ENCODE results near the gene OR10S1.
"Not testable (repeated sequence)": the region's sequence is repeated elsewhere in the genome, so short reads cannot be mapped to it uniquely, and the experiment has no call there.

Gene OR10S1, protein sequence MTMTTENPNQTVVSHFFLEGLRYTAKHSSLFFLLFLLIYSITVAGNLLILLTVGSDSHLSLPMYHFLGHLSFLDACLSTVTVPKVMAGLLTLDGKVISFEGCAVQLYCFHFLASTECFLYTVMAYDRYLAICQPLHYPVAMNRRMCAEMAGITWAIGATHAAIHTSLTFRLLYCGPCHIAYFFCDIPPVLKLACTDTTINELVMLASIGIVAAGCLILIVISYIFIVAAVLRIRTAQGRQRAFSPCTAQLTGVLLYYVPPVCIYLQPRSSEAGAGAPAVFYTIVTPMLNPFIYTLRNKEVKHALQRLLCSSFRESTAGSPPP

DNA sequence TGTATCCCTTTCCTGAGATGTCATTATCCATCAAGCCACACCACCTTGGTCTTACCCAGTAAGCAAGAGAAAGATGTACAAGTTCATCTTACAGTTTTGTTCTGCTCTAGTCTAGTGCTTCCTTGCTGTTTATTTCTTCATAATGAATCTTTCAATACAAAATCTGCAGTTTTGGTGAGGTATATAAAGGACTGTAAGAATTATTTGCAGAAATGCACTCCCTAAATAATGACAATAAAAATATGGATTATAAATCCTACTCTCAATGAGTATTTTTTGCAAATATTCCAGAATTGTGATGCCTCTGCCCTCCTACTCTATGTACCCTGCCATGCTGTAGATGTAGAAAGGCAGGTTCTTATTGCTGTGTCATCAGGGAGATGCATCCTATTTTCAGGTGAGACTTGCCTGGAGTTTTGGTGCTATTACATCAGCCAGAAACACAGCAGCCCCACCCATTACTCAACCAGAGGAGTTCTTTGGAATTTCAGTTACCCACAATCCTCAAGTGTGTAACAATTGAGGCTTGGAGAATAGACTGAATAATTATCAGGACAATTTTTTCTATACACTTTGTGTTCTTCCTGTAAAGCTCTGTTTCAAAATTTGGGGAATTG is at the start of gene OR10S1:
OR10S1 (minus strand) TSS at position 51 of the 617 bp plus-strand sequence. CDS start 117 bp downstream, outside the sequence.
- no peak for DNase-seq

DNA sequence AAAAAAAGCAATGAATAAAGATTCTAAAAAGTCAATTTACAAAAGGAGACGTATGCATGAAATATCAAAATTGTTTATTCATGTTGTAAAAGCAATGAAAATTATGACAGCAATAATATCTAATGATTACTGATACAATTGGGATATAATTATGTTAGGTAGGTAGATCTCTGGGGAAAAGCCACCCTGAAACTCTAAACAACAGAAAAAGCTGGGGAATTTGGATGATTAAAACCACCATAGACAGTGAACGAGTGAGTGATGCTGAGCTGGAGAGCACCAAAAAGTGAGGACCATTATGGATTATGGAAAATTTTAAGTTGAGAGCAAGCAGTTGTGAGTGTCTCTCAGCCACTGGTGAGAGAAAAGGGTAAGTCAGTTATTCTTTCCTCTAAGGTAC is 48.9 kb upstream of the OR10S1 start, which contains the start of gene OR10G8:
OR10G8 (plus strand) TSS at position 301 of the 400 bp plus-strand sequence. CDS start 2,825 bp downstream, outside the sequence.
- no peak for DNase-seq

DNA sequence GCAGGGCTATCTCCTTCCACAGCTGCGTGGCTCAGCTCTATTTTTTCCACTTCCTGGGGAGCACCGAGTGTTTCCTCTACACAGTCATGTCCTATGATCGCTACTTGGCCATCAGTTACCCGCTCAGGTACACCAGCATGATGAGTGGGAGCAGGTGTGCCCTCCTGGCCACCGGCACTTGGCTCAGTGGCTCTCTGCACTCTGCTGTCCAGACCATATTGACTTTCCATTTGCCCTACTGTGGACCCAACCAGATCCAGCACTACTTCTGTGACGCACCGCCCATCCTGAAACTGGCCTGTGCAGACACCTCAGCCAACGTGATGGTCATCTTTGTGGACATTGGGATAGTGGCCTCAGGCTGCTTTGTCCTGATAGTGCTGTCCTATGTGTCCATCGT is 38.3 kb upstream of the OR10S1 start:
- not testable (repeated sequence) for DNase-seq

DNA sequence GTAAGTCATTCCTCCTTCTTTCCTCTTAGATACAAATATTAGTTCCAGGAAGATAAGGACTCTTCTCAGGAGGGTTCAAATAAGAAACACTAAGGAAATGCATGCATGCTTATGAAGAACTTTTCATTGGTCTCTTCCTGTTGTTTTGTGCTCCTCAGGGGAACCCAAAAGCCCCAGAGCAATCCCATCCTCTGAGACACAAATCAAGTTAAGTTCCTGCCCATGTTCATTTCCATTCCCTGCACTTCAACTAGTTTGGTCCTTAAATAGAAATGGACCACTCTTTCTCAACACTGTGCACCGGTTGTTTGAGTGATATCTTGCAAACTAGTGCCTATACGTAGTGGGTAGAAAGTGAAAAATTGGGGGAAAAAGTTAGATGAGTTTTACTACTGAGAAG is 35.1 kb upstream of the OR10S1 start, which contains the start of gene OR10G4:
OR10G4 (plus strand) TSS at position 301 of the 400 bp plus-strand sequence. CDS start 2,578 bp downstream, outside the sequence.
- DNase-seq, result no peak

DNA sequence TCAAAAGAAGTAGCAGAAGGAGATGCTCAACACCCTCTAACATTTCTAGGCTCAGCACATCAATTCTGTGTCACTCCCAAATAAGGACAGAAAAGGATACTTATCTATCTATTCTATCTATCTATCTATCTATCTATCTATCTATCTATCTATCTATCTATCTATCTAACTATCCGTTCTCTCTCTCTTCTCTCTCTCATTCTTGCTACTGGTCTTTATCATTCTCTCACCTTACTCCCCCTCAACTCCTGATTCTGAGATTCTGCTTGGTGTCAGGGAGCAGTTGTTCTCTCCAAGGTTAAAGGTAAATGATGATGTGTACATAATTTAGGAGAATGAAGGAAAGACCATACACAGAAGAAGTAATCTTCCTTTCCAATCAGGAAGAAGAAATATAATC is 17.5 kb upstream of the OR10S1 start, which contains the start of gene OR10G6:
OR10G6 (minus strand) TSS at position 43 of the 400 bp plus-strand sequence; CDS start at position 43, 0 bp downstream.
- DNase-seq, result no peak

DNA sequence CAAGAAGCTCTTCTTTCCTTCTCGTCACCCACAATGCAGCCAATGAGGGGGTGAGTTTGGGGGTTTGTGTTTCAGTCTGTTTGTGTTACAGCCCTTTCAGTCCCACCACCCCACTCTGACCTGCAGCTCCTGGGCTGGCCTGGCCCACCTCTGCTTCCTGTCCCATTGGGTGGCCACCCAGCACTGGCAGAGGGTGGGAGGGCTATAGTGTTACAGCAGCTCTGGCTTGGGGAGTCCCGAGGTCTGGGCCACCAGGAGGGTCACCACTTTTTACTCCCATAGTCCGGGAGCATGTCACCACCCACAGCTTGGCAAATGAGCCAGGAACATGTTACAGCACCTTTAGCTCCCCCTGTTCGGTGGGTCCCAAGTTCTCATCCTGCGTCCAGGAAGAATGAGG is 1.7 kb upstream of the OR10S1 start:
- no peak for DNase-seq

DNA sequence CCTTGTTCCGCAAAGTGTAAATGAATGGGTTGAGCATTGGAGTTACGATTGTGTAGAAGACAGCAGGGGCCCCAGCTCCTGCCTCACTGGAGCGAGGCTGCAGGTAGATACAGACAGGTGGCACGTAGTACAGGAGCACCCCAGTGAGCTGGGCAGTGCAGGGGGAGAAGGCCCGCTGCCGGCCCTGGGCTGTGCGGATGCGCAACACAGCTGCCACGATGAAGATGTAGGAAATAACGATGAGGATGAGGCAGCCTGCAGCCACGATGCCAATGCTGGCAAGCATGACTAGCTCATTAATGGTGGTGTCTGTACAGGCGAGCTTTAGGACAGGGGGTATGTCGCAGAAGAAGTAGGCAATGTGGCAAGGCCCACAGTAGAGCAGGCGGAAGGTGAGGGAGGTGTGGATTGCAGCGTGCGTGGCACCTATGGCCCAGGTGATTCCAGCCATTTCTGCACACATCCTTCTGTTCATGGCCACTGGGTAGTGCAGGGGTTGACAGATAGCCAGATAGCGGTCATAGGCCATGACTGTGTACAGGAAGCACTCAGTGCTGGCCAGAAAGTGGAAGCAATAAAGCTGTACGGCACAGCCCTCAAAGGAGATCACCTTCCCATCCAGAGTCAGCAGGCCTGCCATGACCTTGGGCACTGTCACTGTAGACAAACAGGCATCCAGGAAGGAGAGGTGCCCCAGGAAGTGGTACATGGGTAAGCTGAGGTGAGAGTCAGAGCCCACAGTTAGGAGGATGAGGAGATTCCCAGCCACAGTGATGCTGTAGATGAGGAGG is 616 bp downstream of the OR10S1 start:
- no peak for DNase-seq

DNA sequence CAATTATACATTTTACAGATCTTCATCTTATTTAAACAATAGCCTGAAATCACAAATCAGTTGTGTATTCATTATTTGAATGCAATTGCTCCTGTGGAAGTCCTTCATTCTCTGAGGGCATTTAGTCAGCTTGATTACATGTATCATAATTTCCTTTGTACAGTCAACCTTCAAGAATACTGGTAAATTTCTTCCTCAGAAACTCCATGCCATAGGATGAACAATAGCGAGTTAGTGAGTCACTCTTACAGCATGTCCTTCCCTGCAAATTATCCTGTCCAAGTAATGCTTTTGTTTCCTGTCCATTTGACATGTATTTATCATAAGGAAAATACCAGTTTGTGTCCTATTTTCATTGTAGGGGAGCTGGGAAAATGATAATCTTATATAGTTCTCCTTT is 3.8 kb downstream of the OR10S1 start:
- DNase-seq, result no peak

DNA sequence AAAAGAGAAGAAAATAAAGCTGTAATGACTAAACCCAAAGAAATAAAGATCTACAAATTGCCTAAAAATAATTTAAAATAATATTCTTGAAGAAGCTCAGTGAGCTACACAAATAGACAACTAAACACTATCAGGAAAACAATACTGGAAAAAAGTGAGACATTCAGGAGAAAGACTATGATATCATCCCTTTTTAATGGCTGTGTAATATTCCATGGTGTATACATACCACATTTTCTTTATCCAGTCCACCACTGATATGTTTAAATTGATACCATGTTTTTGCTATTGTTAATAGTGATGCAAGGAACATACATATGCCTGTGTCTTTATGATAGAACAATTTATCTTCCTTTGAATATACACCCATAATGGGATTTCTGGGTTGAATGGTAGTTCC is 20.8 kb downstream of the OR10S1 start:
- no peak for DNase-seq

DNA sequence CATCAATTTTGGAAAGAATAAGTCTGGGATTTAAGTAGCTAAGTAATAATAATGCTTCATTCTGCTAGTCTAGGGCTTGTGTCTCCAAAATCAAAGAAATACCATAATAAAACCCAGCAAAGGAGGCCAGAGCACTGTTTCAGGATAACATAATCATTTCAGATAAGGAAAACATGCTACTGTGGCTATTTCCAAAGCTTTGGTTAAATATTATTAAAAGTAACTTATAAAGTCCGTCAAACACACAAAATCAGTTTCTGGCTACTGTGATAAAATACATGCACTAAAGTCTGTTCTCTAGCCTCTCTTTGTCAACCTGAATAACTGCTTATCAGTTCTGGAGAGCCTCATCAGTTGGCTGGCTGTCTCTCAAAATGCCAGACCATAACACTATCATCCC is 32.4 kb downstream of the OR10S1 start:
- no peak for DNase-seq

DNA sequence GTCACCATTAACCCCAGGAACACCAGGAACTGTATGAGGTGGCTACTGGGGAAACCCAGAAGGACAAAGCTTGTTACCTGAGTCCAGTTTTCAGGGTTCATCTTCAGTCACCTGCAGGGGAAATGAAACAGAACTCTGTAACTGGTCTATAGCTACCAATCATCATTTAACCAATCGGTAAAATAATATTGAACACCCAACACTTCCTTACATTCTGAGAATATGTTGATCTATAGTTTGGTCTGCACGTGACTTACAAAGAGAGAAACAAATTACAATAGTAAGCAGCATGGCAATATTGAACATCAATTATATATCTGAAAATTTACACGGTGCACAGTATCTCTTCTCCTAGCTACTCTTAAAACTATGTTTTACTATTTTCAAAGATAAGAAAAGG is 33.8 kb downstream of the OR10S1 start, which contains the start of gene OR6T1:
OR6T1 (minus strand) TSS at position 101 of the 400 bp plus-strand sequence; CDS start at position 101, 0 bp downstream.
- DNase-seq, result no peak

DNA sequence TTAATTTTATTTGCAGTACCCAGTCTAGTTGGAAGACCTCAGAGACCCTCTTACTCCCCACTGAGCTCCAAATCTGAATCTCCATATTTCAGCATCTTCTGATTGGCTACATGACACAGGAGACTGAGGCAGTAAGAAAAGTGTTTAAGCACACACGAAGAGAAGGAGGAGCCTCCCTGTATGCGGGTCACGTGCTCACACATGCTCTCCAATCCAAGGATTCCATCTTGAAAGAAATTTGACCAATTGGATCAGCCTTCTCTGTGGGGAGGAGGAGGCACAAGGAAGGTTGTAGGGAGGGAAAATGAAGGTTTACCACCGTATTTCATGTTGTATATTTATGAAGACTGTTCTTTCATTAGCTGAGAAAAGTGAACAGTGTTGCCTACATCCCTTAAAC is 35.2 kb downstream of the OR10S1 start:
- no peak for DNase-seq

DNA sequence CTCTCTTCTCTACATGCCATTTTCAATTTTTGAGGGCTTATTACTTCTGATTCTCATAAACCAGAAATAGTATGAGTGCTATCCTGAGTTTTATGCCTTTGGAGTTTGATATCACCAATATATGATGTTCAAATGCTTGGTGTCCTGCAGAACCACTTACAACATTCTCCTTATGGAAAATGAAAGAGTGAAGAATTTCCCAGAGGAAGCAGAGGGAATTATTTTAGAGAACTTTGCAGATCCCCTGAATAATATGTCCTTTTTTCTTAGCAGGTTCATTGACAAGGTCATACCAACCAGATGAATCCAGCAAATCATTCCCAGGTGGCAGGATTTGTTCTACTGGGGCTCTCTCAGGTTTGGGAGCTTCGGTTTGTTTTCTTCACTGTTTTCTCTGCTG is 38.3 kb downstream of the OR10S1 start, which contains the start of gene OR4D5:
OR4D5 (plus strand) TSS at position 301 of the 400 bp plus-strand sequence; CDS start at position 301, 0 bp downstream.
- DNase-seq, result no peak

Measured in COR-L47 (cell line).